ENCODE measurements around the gene WSCD2. TPM values are rescaled to one million over a fixed set of nuclear protein-coding genes. Genes with fewer than 3 reads are reported as not detected.

WSCD2 gene
- polyA plus RNA-seq, 3 donors, result not detected

DNA sequence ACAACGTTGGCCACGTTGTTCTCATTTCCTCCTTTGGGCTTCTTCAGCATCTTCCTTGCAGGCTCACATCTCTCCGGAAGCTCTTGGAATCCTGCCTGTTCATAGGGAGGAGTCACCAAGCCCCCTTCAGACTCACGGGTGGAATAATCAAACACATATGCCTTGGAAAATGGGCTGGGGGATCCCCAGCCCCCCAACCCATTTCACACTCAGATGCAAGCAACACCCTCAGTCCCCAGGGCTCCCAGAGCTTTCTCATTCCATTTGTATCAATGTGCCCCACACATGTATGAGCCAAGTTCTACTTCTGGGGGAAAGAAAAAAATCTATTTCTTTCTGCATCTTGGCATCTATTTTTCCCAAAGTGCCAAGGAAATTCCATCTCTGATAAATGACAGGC lies 33.1 kb downstream of the WSCD2 start:
- Histone ChIP-seq H4K20me1 (ENCODE audit: insufficient read depth, low read length) (no peaks in the 10 kb centered on the region), H3K4me3 (replicated peaks in 1 of 3; ENCODE audit: low read depth in 2 of 3, low read length in 3 of 3) (no peak overlapping the region), H3K4me2 (replicated peaks; ENCODE audit: extremely low read depth, low read length, poor library complexity, severe bottlenecking) (no peak overlapping the region), H3K9me3 (replicated peaks in 1 of 2; ENCODE audit: control insufficient read depth in 1 of 2, insufficient read depth in 1 of 2, low read length in 2 of 2) (no peaks in the 10 kb centered on the region), H3K4me1 (ENCODE audit: control insufficient read depth in 1 of 2, insufficient read depth in 2 of 2, low read length in 2 of 2) (no peaks in the 10 kb centered on the region), H3K79me2 (ENCODE audit: insufficient read depth, low read length) (no peaks in the 10 kb centered on the region), H2AFZ (ENCODE audit: insufficient read depth, low read depth, low read length, poor library complexity, severe bottlenecking) (no peak overlapping the region), H3K27ac (ENCODE audit: low read depth in 1 of 2, low read length in 2 of 2) (no peak overlapping the region), H3K36me3 (replicated peaks in 1 of 2; ENCODE audit: control insufficient read depth in 1 of 2, insufficient read depth in 2 of 2, low read length in 2 of 2) (no peaks in the 10 kb centered on the region), H3K9ac (ENCODE audit: insufficient read depth, low read length, poor library complexity, severe bottlenecking) (no peak overlapping the region), H3K27me3 (ENCODE audit: control insufficient read depth in 2 of 2, insufficient read depth in 2 of 2, low read length in 2 of 2) (no peaks in the 10 kb centered on the region)
- no peak overlapping the region for H3K4me3 Mint-ChIP-seq
- TF ChIP-seq, protein P1, sequence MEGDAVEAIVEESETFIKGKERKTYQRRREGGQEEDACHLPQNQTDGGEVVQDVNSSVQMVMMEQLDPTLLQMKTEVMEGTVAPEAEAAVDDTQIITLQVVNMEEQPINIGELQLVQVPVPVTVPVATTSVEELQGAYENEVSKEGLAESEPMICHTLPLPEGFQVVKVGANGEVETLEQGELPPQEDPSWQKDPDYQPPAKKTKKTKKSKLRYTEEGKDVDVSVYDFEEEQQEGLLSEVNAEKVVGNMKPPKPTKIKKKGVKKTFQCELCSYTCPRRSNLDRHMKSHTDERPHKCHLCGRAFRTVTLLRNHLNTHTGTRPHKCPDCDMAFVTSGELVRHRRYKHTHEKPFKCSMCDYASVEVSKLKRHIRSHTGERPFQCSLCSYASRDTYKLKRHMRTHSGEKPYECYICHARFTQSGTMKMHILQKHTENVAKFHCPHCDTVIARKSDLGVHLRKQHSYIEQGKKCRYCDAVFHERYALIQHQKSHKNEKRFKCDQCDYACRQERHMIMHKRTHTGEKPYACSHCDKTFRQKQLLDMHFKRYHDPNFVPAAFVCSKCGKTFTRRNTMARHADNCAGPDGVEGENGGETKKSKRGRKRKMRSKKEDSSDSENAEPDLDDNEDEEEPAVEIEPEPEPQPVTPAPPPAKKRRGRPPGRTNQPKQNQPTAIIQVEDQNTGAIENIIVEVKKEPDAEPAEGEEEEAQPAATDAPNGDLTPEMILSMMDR (IDR thresholded peaks at IDR 0.05), result no peak
- WGBS (ENCODE audit: insufficient coverage), result 75% methylated on average over 4 of the region's 4 CpGs
- H3K36me3 Mint-ChIP-seq, result no peaks in the 10 kb centered on the region
- no peak for DNase-seq
- H3K27me3 Mint-ChIP-seq (ENCODE audit: low read depth in 3 of 3), result peaks cover 7 to 14% (median 10%) of the 10 kb centered on the region in 3 donors
- peaks cover 0 to 3% (median 0%) of the 10 kb centered on the region in 7 donors for H3K9me3 Mint-ChIP-seq
- intact Hi-C loops (cut with micrococcal nuclease), result no loop called here
- H3K4me1 Mint-ChIP-seq, result no peaks in the 10 kb centered on the region
- peak overlapping the region in 1 of 7 donors; percentile 26 for H3K27ac Mint-ChIP-seq

DNA sequence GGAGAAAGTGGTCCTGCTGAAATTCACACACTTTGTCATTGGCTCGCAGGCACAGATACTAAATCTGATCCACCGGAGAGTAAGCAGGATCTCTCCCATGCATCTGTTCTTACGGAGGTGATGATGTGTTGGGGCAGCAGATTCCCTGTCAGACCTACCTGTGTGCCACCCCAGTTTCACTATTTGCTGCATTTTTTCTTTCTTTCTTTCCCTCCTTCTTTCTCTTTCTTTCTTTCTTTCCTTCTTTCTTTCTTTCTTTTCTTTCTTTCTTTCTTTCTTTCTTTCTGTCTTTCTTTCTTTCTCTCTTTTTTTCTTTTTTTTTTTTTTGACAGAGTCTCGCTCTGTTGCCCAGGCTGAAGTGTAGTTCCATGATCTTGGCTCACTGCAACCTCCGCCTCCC lies 37.4 kb downstream of the WSCD2 start:
- Histone ChIP-seq H3K36me3 (replicated peaks in 1 of 2; ENCODE audit: control insufficient read depth in 1 of 2, insufficient read depth in 2 of 2, low read length in 2 of 2) (no peaks in the 10 kb centered on the region), H4K20me1 (ENCODE audit: insufficient read depth, low read length) (no peaks in the 10 kb centered on the region), H3K4me1 (ENCODE audit: control insufficient read depth in 1 of 2, insufficient read depth in 2 of 2, low read length in 2 of 2) (no peaks in the 10 kb centered on the region), H3K9me3 (replicated peaks in 1 of 2; ENCODE audit: control insufficient read depth in 1 of 2, insufficient read depth in 1 of 2, low read length in 2 of 2) (no peaks in the 10 kb centered on the region), H3K9ac (ENCODE audit: insufficient read depth, low read length, poor library complexity, severe bottlenecking) (no peak overlapping the region), H3K27ac (ENCODE audit: low read depth in 1 of 2, low read length in 2 of 2) (no peak overlapping the region), H3K4me3 (replicated peaks in 1 of 3; ENCODE audit: low read depth in 2 of 3, low read length in 3 of 3) (no peak overlapping the region), H3K79me2 (ENCODE audit: insufficient read depth, low read length) (no peaks in the 10 kb centered on the region), H3K4me2 (replicated peaks; ENCODE audit: extremely low read depth, low read length, poor library complexity, severe bottlenecking) (no peak overlapping the region), H3K27me3 (ENCODE audit: control insufficient read depth in 2 of 2, insufficient read depth in 2 of 2, low read length in 2 of 2) (peaks cover 0 to 3% of the 10 kb centered on the region in 2 donors), H2AFZ (ENCODE audit: insufficient read depth, low read depth, low read length, poor library complexity, severe bottlenecking) (no peak overlapping the region)
- 100% methylated on average over 1 of the region's 5 CpGs for WGBS (ENCODE audit: insufficient coverage)
- Mint-ChIP-seq H3K27ac (peak overlapping the region in 1 of 7 donors; percentile 38), H3K27me3 (ENCODE audit: low read depth in 3 of 3) (peaks cover 15 to 19% (median 17%) of the 10 kb centered on the region in 3 donors), H3K36me3 (no peaks in the 10 kb centered on the region), H3K4me3 (no peak overlapping the region), H3K4me1 (no peaks in the 10 kb centered on the region), H3K9me3 (peaks cover 0 to 3% (median 0%) of the 10 kb centered on the region in 7 donors)
- TF ChIP-seq, protein P1 (IDR thresholded peaks at IDR 0.05), result no peak
- intact Hi-C loops (cut with micrococcal nuclease), result no loop called here
- DNase-seq, result no peak
